ENCODE data around the gene ZNF500.

The ZNF500 gene

DNA sequence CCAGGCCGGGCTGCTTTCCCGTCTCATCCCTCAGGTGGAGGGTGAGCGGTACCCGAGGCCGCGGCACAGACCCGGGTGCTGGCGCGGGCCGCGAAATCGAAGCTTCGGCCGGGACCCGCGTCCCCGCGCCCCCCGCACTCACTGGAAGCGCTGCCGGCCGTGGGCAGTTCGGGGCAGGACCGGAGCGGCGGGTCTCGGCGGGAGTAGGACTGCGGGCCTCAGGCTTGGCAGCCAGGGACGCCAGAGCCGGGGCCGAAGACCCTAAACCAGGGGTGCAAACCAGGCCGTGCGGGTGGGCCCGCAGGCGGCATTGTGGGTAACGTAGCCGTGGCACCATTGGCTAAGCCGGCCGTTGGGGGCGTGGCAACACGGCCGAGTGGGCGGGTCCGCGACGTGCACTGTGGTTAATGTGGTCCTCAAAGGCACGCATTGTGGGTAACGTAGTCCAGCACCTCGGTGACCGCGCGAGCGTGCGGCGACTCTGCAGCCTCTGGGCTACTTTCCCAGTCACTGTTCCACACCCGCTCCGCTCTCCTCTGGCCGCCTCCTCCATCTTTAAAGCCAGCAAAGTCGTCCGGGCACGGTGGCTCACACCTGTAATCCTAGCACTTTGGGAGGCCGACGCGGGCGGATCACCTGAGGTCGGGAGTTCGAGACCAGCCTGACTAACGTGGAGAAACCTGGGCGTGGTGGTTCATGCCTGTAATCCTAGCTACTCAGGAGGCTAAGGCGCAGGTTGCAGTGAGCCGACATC, at the start of gene ZNF500:
Gene ZNF500 (minus strand): TSS at position 288 of the 754 bp plus-strand sequence. CDS start 1,184 bp downstream, outside the sequence.
- H3K4me3 Mint-ChIP-seq = peak within 1 kb of the TSS; percentile 88
- H3K9me3 Mint-ChIP-seq = no peaks in the 10 kb centered on the region
- H3K36me3 Mint-ChIP-seq (ENCODE audit: low read depth) = peaks cover 13% of the 10 kb centered on the region
- peak within 1 kb of the TSS; percentile 91 for H3K27ac Mint-ChIP-seq
- H3K4me1 Mint-ChIP-seq (ENCODE audit: low read depth) = peaks cover 34% of the 10 kb centered on the region
- no peaks in the 10 kb centered on the region for H3K27me3 Mint-ChIP-seq

- H3K9me3 Mint-ChIP-seq = no peaks in the 10 kb centered on the region
- no peak overlapping the region for H3K4me3 Mint-ChIP-seq
- H3K27ac Mint-ChIP-seq = no peak overlapping the region
- H3K4me1 Mint-ChIP-seq (ENCODE audit: low read depth) = no peaks in the 10 kb centered on the region
- H3K36me3 Mint-ChIP-seq (ENCODE audit: low read depth) = peaks cover 63% of the 10 kb centered on the region
- H3K27me3 Mint-ChIP-seq = no peaks in the 10 kb centered on the region
Measured at GRCh38 chr16:4814542-4815173, 47.7 kb upstream of the ZNF500 start.

GRCh38 chr16:4814046-4814445, 47.1 kb upstream of the ZNF500 start:
- Mint-ChIP-seq H3K27me3 (no peaks in the 10 kb centered on the region), H3K36me3 (ENCODE audit: low read depth) (peaks cover 64% of the 10 kb centered on the region), H3K27ac (no peak overlapping the region), H3K9me3 (no peaks in the 10 kb centered on the region), H3K4me1 (ENCODE audit: low read depth) (no peaks in the 10 kb centered on the region), H3K4me3 (no peak overlapping the region)

GRCh38 chr16:4813251-4814003, 46.5 kb upstream of the ZNF500 start:
- Mint-ChIP-seq H3K4me1 (ENCODE audit: low read depth) (no peaks in the 10 kb centered on the region), H3K4me3 (no peak overlapping the region), H3K36me3 (ENCODE audit: low read depth) (peaks cover 59% of the 10 kb centered on the region), H3K27ac (no peak overlapping the region), H3K27me3 (no peaks in the 10 kb centered on the region), H3K9me3 (no peaks in the 10 kb centered on the region)

DNA sequence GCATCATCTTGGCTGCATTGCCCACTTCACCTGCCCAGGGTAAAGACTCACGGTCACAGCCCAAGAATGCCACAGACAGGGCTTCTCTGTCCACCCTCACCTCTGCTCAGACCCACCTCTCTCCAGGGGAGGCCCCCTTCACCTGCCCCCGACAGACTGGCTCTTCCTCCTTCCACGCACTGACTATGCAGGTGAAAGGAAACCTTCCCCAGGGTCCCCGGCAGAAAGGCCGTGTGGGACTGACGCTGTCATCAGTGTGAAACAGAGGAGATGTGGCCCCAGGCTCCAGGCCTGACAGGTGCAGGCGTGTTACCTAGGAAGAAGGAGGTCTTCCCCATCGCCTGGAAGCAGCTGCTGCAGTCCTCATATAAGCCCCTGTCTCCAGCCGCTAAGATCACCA, 44.8 kb upstream of the ZNF500 start:
- Mint-ChIP-seq H3K27ac (no peak overlapping the region), H3K9me3 (no peaks in the 10 kb centered on the region), H3K4me1 (ENCODE audit: low read depth) (no peaks in the 10 kb centered on the region), H3K4me3 (no peak overlapping the region), H3K36me3 (ENCODE audit: low read depth) (peaks cover 62% of the 10 kb centered on the region), H3K27me3 (no peaks in the 10 kb centered on the region)

- Mint-ChIP-seq H3K27ac (no peak overlapping the region), H3K4me1 (ENCODE audit: low read depth) (no peaks in the 10 kb centered on the region), H3K36me3 (ENCODE audit: low read depth) (peaks cover 58% of the 10 kb centered on the region), H3K27me3 (no peaks in the 10 kb centered on the region), H3K9me3 (no peaks in the 10 kb centered on the region), H3K4me3 (no peak overlapping the region)
Measured at GRCh38 chr16:4811242-4811641, 44.3 kb upstream of the ZNF500 start.

DNA sequence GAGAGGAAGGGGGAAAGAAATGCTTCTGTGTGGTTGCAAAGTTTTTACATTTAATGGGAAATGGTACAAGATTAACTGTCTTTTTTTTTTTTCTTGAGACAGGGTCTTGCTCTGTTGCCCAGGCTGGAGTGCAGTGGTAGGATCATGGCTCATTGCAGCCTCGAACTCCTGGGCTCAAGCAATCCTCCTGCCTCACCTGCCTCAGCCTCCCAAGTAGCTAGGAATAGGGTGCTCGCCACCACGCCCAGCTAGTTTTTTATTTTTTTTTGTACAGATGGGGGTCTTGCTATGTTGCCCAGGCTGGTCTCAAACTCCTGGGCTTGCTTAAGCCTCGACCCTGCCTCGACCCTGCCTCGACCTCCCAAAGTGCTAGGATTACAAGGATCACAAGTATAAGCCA, 39.3 kb upstream of the ZNF500 start:
- peaks cover 11% of the 10 kb centered on the region for H3K4me1 Mint-ChIP-seq (ENCODE audit: low read depth)
- H3K9me3 Mint-ChIP-seq = no peaks in the 10 kb centered on the region
- H3K27me3 Mint-ChIP-seq = no peaks in the 10 kb centered on the region
- no peak overlapping the region for H3K4me3 Mint-ChIP-seq
- H3K27ac Mint-ChIP-seq = no peak overlapping the region
- peaks cover 36% of the 10 kb centered on the region for H3K36me3 Mint-ChIP-seq (ENCODE audit: low read depth)

- H3K4me3 Mint-ChIP-seq = no peak overlapping the region
Measured at GRCh38 chr16:4805231-4805630, 38.3 kb upstream of the ZNF500 start.

GRCh38 chr16:4803898-4804762, 37.2 kb upstream of the ZNF500 start:
- H3K36me3 Mint-ChIP-seq (ENCODE audit: low read depth) = peaks cover 24% of the 10 kb centered on the region
- no peaks in the 10 kb centered on the region for H3K27me3 Mint-ChIP-seq
- H3K4me1 Mint-ChIP-seq (ENCODE audit: low read depth) = peaks cover 16% of the 10 kb centered on the region
- H3K27ac Mint-ChIP-seq = no peak overlapping the region
- no peaks in the 10 kb centered on the region for H3K9me3 Mint-ChIP-seq
- no peak overlapping the region for H3K4me3 Mint-ChIP-seq

More at GRCh38 chr16:4805231-4805630, 38.3 kb upstream of the ZNF500 start:
- Mint-ChIP-seq H3K4me1 (ENCODE audit: low read depth) (peaks cover 16% of the 10 kb centered on the region), H3K36me3 (ENCODE audit: low read depth) (peaks cover 30% of the 10 kb centered on the region), H3K9me3 (no peaks in the 10 kb centered on the region), H3K27me3 (no peaks in the 10 kb centered on the region), H3K27ac (no peak overlapping the region)

GRCh38 chr16:4803401-4803844, 36.5 kb upstream of the ZNF500 start:
- peaks cover 16% of the 10 kb centered on the region for H3K4me1 Mint-ChIP-seq (ENCODE audit: low read depth)
- no peak overlapping the region for H3K27ac Mint-ChIP-seq
- H3K27me3 Mint-ChIP-seq = no peaks in the 10 kb centered on the region
- no peaks in the 10 kb centered on the region for H3K9me3 Mint-ChIP-seq
- H3K36me3 Mint-ChIP-seq (ENCODE audit: low read depth) = peaks cover 24% of the 10 kb centered on the region
- H3K4me3 Mint-ChIP-seq = peak overlapping the region; percentile 74

DNA sequence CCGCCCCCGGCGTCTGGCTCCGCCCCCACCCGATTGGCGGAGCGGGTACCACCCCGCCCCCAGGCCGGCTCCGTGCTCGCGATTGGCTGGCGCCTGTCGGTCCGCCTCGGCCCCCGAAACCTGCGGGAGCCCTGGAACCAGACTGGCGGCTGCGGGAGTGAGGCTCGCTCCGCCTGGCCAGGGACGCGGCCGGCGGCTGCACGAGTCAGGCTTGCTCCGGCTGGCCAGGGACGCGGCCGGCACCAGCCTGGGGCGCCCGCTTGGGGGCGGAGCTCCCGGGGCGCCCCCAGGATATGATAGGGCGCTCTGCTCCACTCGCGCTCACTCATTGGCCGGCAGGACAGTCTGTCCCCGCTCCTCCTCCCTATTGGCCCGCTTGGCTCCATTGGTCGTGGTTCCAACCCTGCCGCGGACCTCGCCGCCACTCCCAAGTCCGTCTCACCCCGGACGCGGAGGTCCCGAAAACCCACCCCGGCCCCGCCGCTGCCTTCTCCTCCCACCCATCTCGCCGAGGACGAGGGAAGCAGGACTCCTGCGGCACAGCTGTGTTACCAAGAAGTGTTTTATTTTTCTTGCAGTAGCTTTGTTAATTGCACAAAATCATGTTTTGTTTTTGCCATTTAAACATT, 35.8 kb upstream of the ZNF500 start:
- H3K27ac Mint-ChIP-seq = no peak overlapping the region
- no peaks in the 10 kb centered on the region for H3K9me3 Mint-ChIP-seq
- H3K36me3 Mint-ChIP-seq (ENCODE audit: low read depth) = peaks cover 22% of the 10 kb centered on the region

DNA sequence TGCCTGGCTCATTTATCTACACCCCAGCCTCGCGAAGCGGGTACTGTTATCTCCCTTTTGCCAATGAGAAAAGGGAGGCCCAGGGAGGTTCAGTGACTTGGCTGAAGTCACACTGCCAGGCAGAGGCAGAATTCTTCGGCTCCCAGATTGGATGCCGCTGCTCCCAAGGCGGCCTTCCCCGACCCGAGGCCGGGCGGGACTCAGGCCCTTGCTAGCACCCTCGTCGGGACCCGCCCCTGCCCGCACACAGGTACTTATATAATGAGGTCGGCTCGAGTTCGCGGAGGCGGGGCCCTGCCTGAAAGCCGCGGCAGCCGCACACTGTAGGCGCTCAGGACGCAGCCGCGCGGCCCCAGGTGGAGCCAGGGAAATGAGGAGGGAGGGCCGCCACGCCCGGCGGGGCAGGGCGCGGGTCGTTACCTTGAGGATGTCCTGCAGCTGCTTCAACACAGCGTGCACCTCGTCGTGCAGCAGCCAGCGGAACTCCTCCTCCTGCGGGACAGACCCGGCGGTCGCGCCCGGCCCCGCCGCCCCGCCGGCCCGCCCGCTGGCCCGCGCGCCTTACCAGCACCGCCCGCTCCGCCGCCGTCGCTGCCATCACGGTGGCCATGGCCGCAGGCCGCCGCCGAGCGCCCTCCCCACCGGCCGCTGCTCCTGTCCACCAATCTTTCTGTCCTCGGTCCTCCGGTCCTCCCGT, 35.1 kb upstream of the ZNF500 start, which contains the start of gene ROGDI:
Gene ROGDI (minus strand): TSS at position 672 of the 697 bp plus-strand sequence. CDS start 62 bp downstream, at position 610.
- Mint-ChIP-seq H3K27ac (no peak within 1 kb of the TSS), H3K9me3 (no peaks in the 10 kb centered on the region), H3K27me3 (no peaks in the 10 kb centered on the region), H3K4me1 (ENCODE audit: low read depth) (peaks cover 16% of the 10 kb centered on the region), H3K36me3 (ENCODE audit: low read depth) (peaks cover 16% of the 10 kb centered on the region), H3K4me3 (peak within 1 kb of the TSS; percentile 79)

More for the DNA sequence above, 35.8 kb upstream of the ZNF500 start:
- Mint-ChIP-seq H3K4me3 (peak overlapping the region; percentile 79), H3K27me3 (no peaks in the 10 kb centered on the region), H3K4me1 (ENCODE audit: low read depth) (peaks cover 16% of the 10 kb centered on the region)
